KMS-11 (cell line): ENCODE results near the gene ABTB1.

Experiments
- H2AFZ ChIP-seq: fragments of 200-600 bp; sonication (generic); 2 replicates; pipeline ENCODE4 v1.6.1; 2016; ENCODE audit warnings: antibody characterized with exemption, mixed run types, low read depth
- H3K27ac ChIP-seq: fragments of 200-600 bp; sonication (generic); 2 replicates; pipeline ENCODE4 v1.6.1; 2016; ENCODE audit warnings: mild to moderate bottlenecking, mixed run types
- H3K27me3 ChIP-seq: fragments of 200-600 bp; sonication (generic); 2 replicates; pipeline ENCODE4 v1.6.1; 2017; ENCODE audit warnings: mild to moderate bottlenecking, low read depth, mixed run types, moderate library complexity; ENCODE audit not compliant: insufficient read depth
- H3K36me3 ChIP-seq: fragments of 200-600 bp; sonication (generic); 2 replicates; pipeline ENCODE4 v1.6.1; 2017; ENCODE audit warnings: mild to moderate bottlenecking, mixed run types; ENCODE audit not compliant: insufficient read depth
- H3K4me1 ChIP-seq: fragments of 200-600 bp; sonication (generic); 2 replicates; pipeline ENCODE4 v1.6.1; 2016; ENCODE audit warnings: mild to moderate bottlenecking, low read depth, mixed run types; ENCODE audit not compliant: poor library complexity, severe bottlenecking
- H3K4me2 ChIP-seq: fragments of 200-600 bp; sonication (generic); 2 replicates; pipeline ENCODE4 v1.7.0; 2016; ENCODE audit warnings: mild to moderate bottlenecking, mixed run types
- H3K4me3 ChIP-seq: fragments of 200-600 bp; sonication (generic); IDR thresholded peaks from 2 replicates; pipeline ENCODE4 v1.6.1; 2017; ENCODE audit warnings: low read depth, low read length, mixed read lengths; ENCODE audit not compliant: insufficient read depth
- H3K79me2 ChIP-seq: fragments of 200-600 bp; sonication (generic); 2 replicates; pipeline ENCODE4 v1.6.1; 2016; ENCODE audit warnings: low read depth, mixed run types; ENCODE audit not compliant: insufficient read depth
- H3K9ac ChIP-seq: fragments of 200-600 bp; sonication (generic); 2 replicates; pipeline ENCODE4 v1.6.1; 2016; ENCODE audit warnings: mild to moderate bottlenecking, mixed run types
- H4K20me1 ChIP-seq: fragments of 200-600 bp; sonication (generic); 2 replicates; pipeline ENCODE4 v1.6.1; 2016; ENCODE audit warnings: mild to moderate bottlenecking, mixed run types; ENCODE audit not compliant: insufficient read depth
- TF ChIP-seq, protein P1 (sequence below): fragments of 200-600 bp; sonication (generic); conservative IDR thresholded peaks from 2 replicates; pipeline ENCODE4 v1.6.1; 2017; ENCODE audit warnings: low read depth, mild to moderate bottlenecking, antibody characterized with exemption, low read length, moderate library complexity, mixed read lengths

ABTB1 gene

DNA sequence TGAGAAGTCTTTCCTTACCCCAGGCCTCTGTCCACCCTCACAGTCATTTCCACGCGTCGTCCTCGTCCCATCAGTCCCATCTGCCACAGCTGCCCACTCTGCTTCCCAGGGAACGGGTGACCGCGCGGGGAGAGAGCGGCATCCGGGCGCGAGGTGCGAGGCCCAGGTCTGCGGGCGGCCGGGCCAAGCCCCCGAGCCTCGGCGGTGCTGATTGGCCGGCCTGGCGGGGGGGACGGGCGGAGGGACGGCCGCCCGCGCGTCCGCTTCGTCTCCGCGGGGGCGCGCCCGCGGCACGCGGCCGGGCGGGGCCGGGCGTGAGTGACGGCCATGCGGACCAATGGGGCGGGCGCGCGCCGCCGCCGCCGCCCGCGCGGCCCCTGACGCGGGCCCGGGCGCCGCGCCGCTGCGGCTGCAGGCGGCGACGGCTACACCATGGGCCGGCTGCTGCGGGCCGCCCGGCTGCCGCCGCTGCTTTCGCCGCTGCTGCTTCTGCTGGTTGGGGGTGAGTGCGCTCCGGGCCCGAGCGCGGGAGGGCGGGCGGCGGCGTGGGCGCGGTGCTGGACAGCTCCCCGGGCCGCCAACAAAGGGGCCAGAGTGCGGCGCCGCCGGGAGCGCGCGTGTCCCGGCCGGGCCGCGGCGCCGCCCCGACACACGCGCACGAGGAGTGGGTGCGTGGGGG is 43.8 kb upstream of the ABTB1 start, which contains the start of gene PODXL2:
Gene PODXL2 (plus strand): TSS at position 398 of the 679 bp plus-strand sequence. CDS start 35 bp downstream, at position 433.
- H3K9ac ChIP-seq = no peak within 1 kb of the TSS
- no peaks in the 10 kb centered on the region for H3K79me2 ChIP-seq
- no peak within 1 kb of the TSS for H3K27ac ChIP-seq
- H3K36me3 ChIP-seq = no peaks in the 10 kb centered on the region
- no peak within 1 kb of the TSS for H3K4me3 ChIP-seq
- H3K27me3 ChIP-seq = no peaks in the 10 kb centered on the region
- no peak within 1 kb of the TSS for H3K4me2 ChIP-seq
- H3K4me1 ChIP-seq = peaks cover 7% of the 10 kb centered on the region
- TF ChIP-seq, protein P1, sequence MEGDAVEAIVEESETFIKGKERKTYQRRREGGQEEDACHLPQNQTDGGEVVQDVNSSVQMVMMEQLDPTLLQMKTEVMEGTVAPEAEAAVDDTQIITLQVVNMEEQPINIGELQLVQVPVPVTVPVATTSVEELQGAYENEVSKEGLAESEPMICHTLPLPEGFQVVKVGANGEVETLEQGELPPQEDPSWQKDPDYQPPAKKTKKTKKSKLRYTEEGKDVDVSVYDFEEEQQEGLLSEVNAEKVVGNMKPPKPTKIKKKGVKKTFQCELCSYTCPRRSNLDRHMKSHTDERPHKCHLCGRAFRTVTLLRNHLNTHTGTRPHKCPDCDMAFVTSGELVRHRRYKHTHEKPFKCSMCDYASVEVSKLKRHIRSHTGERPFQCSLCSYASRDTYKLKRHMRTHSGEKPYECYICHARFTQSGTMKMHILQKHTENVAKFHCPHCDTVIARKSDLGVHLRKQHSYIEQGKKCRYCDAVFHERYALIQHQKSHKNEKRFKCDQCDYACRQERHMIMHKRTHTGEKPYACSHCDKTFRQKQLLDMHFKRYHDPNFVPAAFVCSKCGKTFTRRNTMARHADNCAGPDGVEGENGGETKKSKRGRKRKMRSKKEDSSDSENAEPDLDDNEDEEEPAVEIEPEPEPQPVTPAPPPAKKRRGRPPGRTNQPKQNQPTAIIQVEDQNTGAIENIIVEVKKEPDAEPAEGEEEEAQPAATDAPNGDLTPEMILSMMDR = no peak
- H4K20me1 ChIP-seq = no peaks in the 10 kb centered on the region
- H2AFZ ChIP-seq = no peak within 1 kb of the TSS

DNA sequence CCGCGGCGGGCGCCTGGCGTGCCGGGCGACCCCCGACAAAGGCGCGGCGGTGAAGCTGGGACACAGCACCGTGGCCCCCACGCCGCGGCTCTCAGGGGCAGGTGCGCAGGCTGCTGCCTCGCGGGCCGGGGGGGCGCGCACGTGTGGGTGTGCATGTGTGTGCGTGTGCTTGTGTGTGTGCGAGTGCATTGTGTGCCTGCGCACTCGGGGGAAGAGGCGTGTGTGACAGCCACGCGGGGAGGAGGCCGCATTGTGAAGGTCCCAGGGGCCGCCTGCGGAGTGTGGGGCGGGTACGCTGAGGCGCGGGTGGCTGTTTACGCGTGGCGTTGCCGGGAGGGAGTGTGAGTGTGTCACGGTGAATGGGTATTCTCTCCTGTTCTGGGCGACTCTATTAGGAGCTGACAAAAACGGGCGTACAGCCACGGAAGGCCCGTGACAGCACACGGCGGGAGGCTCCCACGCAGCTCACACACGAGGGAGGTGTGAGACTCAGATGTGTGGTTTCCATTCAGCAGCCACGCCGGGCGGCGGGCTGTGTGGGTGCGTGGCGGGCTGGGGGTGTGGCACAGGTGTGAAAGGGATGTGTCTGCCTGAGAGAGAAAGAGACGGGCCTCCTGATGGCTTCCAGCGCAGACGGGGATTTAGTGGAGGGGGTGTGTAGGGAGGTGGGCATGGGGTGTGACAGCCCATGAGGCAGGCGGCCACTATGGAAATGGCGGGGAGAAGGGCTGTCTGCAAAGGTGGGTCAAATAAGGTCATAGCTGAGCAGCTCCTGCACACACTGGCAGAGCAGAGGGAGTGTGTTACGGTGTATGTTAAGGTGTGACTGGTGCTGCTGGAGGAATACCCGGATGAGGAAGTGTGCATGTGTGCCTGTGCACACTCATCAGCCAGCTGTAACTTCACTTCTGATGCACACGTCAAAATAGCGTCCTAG is 43.0 kb upstream of the ABTB1 start:
- no peaks in the 10 kb centered on the region for H4K20me1 ChIP-seq
- H2AFZ ChIP-seq = no peak overlapping the region
- peaks cover 7% of the 10 kb centered on the region for H3K4me1 ChIP-seq
- H3K4me3 ChIP-seq = no peak overlapping the region
- no peaks in the 10 kb centered on the region for H3K36me3 ChIP-seq
- no peak overlapping the region for H3K4me2 ChIP-seq
- no peaks in the 10 kb centered on the region for H3K27me3 ChIP-seq
- TF ChIP-seq, protein P1 = no peak
- no peaks in the 10 kb centered on the region for H3K79me2 ChIP-seq
- H3K27ac ChIP-seq = no peak overlapping the region
- no peak overlapping the region for H3K9ac ChIP-seq

DNA sequence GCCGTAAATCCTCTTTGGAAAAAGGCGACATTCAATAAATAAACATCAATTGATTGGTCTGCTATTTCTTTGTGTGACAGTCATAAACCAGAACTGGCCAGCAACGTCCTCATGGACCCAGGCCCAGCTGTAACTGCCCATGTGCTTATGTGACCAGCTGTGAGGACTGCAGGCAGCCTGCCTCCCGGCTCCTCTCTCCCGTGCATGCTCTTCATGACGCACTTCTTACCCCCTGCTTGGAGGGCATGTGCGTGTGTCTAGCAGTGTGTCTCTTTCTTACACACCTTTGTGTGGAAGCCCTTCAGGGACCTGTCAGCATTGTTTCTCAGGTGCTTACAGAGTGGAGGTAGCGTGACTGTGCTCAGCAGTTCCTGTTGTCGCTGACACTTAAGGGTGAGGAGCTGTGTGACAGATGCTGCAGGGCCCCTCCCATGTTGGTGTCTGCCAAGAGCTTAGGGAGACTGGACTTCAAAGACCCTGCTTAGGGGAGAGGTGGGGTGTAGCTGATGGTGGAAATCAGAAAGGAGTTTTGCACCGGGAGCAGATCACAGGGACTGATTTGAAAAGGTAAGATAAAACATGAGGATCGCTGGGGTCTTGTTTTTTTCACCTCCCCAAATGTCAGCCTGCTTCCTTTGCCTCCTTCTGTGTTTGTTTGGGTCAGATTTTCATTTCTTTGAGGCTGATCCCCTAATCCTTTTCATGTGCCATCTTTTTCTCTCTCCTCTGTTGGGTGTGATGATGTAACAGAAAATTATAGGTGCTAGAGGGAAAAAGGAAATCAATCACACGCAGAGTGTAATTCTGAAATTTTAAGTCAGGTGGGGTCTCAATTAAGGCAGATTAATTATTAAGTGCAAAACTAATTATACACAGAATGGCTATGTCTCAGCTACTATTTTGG is 41.7 kb upstream of the ABTB1 start:
- TF ChIP-seq, protein P1 = no peak
- no peak overlapping the region for H3K4me2 ChIP-seq
- H3K27ac ChIP-seq = no peak overlapping the region
- no peaks in the 10 kb centered on the region for H3K27me3 ChIP-seq
- no peak overlapping the region for H3K9ac ChIP-seq
- no peak overlapping the region for H2AFZ ChIP-seq
- H3K4me1 ChIP-seq = peaks cover 7% of the 10 kb centered on the region
- H3K36me3 ChIP-seq = no peaks in the 10 kb centered on the region
- H4K20me1 ChIP-seq = no peaks in the 10 kb centered on the region
- no peak overlapping the region for H3K4me3 ChIP-seq
- H3K79me2 ChIP-seq = no peaks in the 10 kb centered on the region
